Myocyte (in vitro differentiated cells): ENCODE measurements around the gene BBS5. TPM values are rescaled to one million over a fixed set of nuclear protein-coding genes. Genes with fewer than 3 reads are reported as not detected.
"Not testable (repeated sequence)": the region's sequence is repeated elsewhere in the genome, so short reads cannot be mapped to it uniquely, and the experiment has no call there.

Source experiments
- DNase-seq: peaks from one replicate; pipeline ENCODE4 v3.0.0-alpha.2; 2012; ENCODE audit warnings: low read depth
- polyA plus RNA-seq: library from polyadenylated mRNA; unstranded; fragments of >200 nt; gene quantifications from one replicate; pipeline ENCODE4 v1.2.1, GENCODE V29; 2012; ENCODE audit warnings: missing spikeins
- total RNA-seq: library from RNA; depleted of rRNA; stranded (reverse); fragments of >200 nt; gene quantifications from 2 replicates; pipeline ENCODE4 v1.2.3, GENCODE V29; 2014

Gene BBS5
- total RNA-seq: 4.4 and 5.8 TPM in 2 replicates
- 4.1 TPM for polyA plus RNA-seq

- DNase-seq: peak; percentile 86
Observed at GRCh38 chr2:169479257-169480078, at the start of gene BBS5. BBS5 (plus strand) TSS chr2:169479494; CDS start chr2:169479554, 60 bp downstream.

GRCh38 chr2:169431772-169432171 lies 47.5 kb upstream of the BBS5 start:
- DNase-seq: not testable (repeated sequence)

GRCh38 chr2:169434236-169434635 lies 45.1 kb upstream of the BBS5 start:
- DNase-seq: not testable (repeated sequence)

- no peak for DNase-seq
Observed at GRCh38 chr2:169438466-169439072, 40.7 kb upstream of the BBS5 start.

GRCh38 chr2:169439900-169440299 lies 39.4 kb upstream of the BBS5 start:
- no peak for DNase-seq

GRCh38 chr2:169446452-169446851 lies 32.8 kb upstream of the BBS5 start:
- no peak for DNase-seq

GRCh38 chr2:169448316-169448715 lies 31.0 kb upstream of the BBS5 start:
- DNase-seq: no peak

GRCh38 chr2:169448865-169449264 lies 30.4 kb upstream of the BBS5 start:
- no peak for DNase-seq

- DNase-seq: peak; percentile 61
Observed at GRCh38 chr2:169452080-169452479, 27.2 kb upstream of the BBS5 start.

- DNase-seq: not testable (repeated sequence)
Observed at GRCh38 chr2:169453044-169453443, 26.2 kb upstream of the BBS5 start.

GRCh38 chr2:169461143-169461542 lies 18.2 kb upstream of the BBS5 start:
- no peak for DNase-seq

- peak; percentile 51 for DNase-seq
Observed at GRCh38 chr2:169462896-169463695, 16.2 kb upstream of the BBS5 start.

- no peak for DNase-seq
Observed at GRCh38 chr2:169464466-169464865, 14.8 kb upstream of the BBS5 start.

GRCh38 chr2:169464882-169465281 lies 14.4 kb upstream of the BBS5 start:
- peak; percentile 0 for DNase-seq

GRCh38 chr2:169468841-169469240 lies 10.5 kb upstream of the BBS5 start:
- peak; percentile 4 for DNase-seq

GRCh38 chr2:169469952-169470572 lies 9.2 kb upstream of the BBS5 start:
- DNase-seq: no peak

- DNase-seq: no peak
Observed at GRCh38 chr2:169472249-169472648, 7.0 kb upstream of the BBS5 start.

- no peak for DNase-seq
Observed at GRCh38 chr2:169476459-169476858, 2.8 kb upstream of the BBS5 start.

GRCh38 chr2:169478339-169478738 lies 955 bp upstream of the BBS5 start:
- peak; percentile 62 for DNase-seq

GRCh38 chr2:169478745-169479256 lies 493 bp upstream of the BBS5 start:
- no peak for DNase-seq

- no peak for DNase-seq
Observed at GRCh38 chr2:169480079-169480465, 778 bp downstream of the BBS5 start.
